Neural cell (in vitro differentiated cells): ENCODE data around the gene RASD2. TPM values are rescaled to one million over a fixed set of nuclear protein-coding genes. Genes with fewer than 3 reads are reported as not detected.

ENCODE experiments used
- H2AFZ ChIP-seq: fragments of 200-600, 300-800 bp; sonication (generic), shearing (Covaris generic); 2 replicates; pipeline ENCODE4 v1.6.0; 2014; ENCODE audit warnings: low read depth, mild to moderate bottlenecking, antibody characterized with exemption, low read length, moderate library complexity
- H3F3A ChIP-seq: fragments of 200-600 bp; shearing (Covaris generic); 2 replicates; pipeline ENCODE4 v1.6.1; 2016; ENCODE audit warnings: mild to moderate bottlenecking, moderate library complexity, mixed read lengths, antibody characterized with exemption, low read length; ENCODE audit not compliant: insufficient read depth, poor library complexity, severe bottlenecking
- H3K27ac ChIP-seq: fragments of 200-600, 300-800 bp; sonication (generic), shearing (Covaris generic); 2 replicates; pipeline ENCODE4 v1.5.1; 2014; ENCODE audit warnings: mild to moderate bottlenecking, low read length, moderate library complexity
- H3K27me3 ChIP-seq: fragments of 300-800, 200-600 bp; sonication (generic), shearing (Covaris generic); 2 replicates; pipeline ENCODE4 v1.6.0; 2014; ENCODE audit warnings: mild to moderate bottlenecking, low read depth, low read length, moderate library complexity; ENCODE audit not compliant: insufficient read depth
- H3K36me3 ChIP-seq: fragments of 300-800, 200-600 bp; sonication (generic), shearing (Covaris generic); 2 replicates; pipeline ENCODE4 v1.5.1; 2014; ENCODE audit warnings: mild to moderate bottlenecking, antibody characterized with exemption, low read length, moderate library complexity; ENCODE audit not compliant: insufficient read depth
- H3K4me2 ChIP-seq: fragments of 300-800, 200-600 bp; sonication (generic), shearing (Covaris generic); 2 replicates; pipeline ENCODE4 v1.6.0; 2014; ENCODE audit warnings: mild to moderate bottlenecking, low read length
- H3K4me3 ChIP-seq: fragments of 300-800, 200-600 bp; sonication (generic), shearing (Covaris generic); 2 replicates; pipeline ENCODE4 v1.5.1; 2014; ENCODE audit warnings: mild to moderate bottlenecking, low read length, moderate library complexity
- H3K79me2 ChIP-seq: fragments of 200-600 bp; shearing (Covaris generic); replicated peaks from 2 replicates; pipeline ENCODE4 v1.6.0; 2014; ENCODE audit warnings: mild to moderate bottlenecking, low read length, moderate library complexity; ENCODE audit not compliant: insufficient read depth
- H3K9ac ChIP-seq: fragments of 300-800, 200-600 bp; sonication (generic), shearing (Covaris generic); 2 replicates; pipeline ENCODE4 v1.6.1; 2016; ENCODE audit warnings: mild to moderate bottlenecking, low read length, mixed read lengths
- H3K9me2 ChIP-seq: fragments of 200-600 bp; shearing (Covaris generic); 2 replicates; pipeline ENCODE4 v1.6.1; 2016; ENCODE audit warnings: mild to moderate bottlenecking, low read length, mixed read lengths; ENCODE audit not compliant: insufficient read depth
- H3K9me3 ChIP-seq: fragments of 200-600, 300-800 bp; sonication (generic), shearing (Covaris generic); 2 replicates; pipeline ENCODE4 v1.6.1; 2016; ENCODE audit warnings: mild to moderate bottlenecking, mixed run types, low read length, moderate library complexity, mixed read lengths
- H4K20me1 ChIP-seq: fragments of 200-600 bp; shearing (Covaris generic); 2 replicates; pipeline ENCODE4 v1.6.1; 2016; ENCODE audit warnings: mild to moderate bottlenecking, mixed run types; ENCODE audit not compliant: insufficient read depth
- EP300 ChIP-seq: fragments of 450-650 bp; conservative IDR thresholded peaks from 2 replicates; pipeline ENCODE4 v1.6.1; 2014; ENCODE audit warnings: antibody characterized with exemption, mild to moderate bottlenecking, moderate library complexity; ENCODE audit not compliant: poor library complexity, severe bottlenecking
- EZH2 ChIP-seq: fragments of 200-600, 300-800 bp; shearing (Covaris generic), sonication (generic); IDR thresholded peaks from 2 replicates; pipeline ENCODE4 v1.6.1; 2014; ENCODE audit warnings: antibody characterized with exemption, low read length, borderline replicate concordance, mild to moderate bottlenecking; ENCODE audit not compliant: insufficient read depth, poor library complexity, severe bottlenecking
- MXI1 ChIP-seq: fragments of 450-650 bp; conservative IDR thresholded peaks from 2 replicates; pipeline ENCODE4 v1.6.1; 2014; ENCODE audit warnings: antibody characterized with exemption, mild to moderate bottlenecking; ENCODE audit not compliant: poor library complexity, severe bottlenecking
- POLR2AphosphoS5 ChIP-seq: IDR thresholded peaks from 2 replicates; pipeline ENCODE4 v1.6.1; 2012
- RAD21 ChIP-seq: fragments of 450-650 bp; conservative IDR thresholded peaks from 2 replicates; pipeline ENCODE4 v1.6.1; 2014; ENCODE audit warnings: antibody characterized with exemption, mild to moderate bottlenecking, moderate library complexity
- SMC3 ChIP-seq: fragments of 450-650 bp; conservative IDR thresholded peaks from 2 replicates; pipeline ENCODE4 v1.6.1; 2014; ENCODE audit warnings: antibody characterized with exemption, mild to moderate bottlenecking, moderate library complexity; ENCODE audit not compliant: poor library complexity
- TAF1 ChIP-seq: IDR thresholded peaks from 2 replicates; pipeline ENCODE4 v1.6.1; 2012; ENCODE audit warnings: low read depth
- polyA plus RNA-seq: library from polyadenylated mRNA; depleted of rRNA; stranded (reverse); fragments of >200 nt; gene quantifications from 2 replicates; pipeline ENCODE4 v1.2.3, GENCODE V29; 2014
- TF ChIP-seq, protein P1 (sequence below): IDR thresholded peaks from 2 replicates; pipeline ENCODE4 v1.6.1; 2012; ENCODE audit warnings: borderline replicate concordance
- TF ChIP-seq, protein P2 (sequence below): fragments of 450-650 bp; IDR thresholded peaks from 2 replicates; pipeline ENCODE4 v1.5.1; 2014; ENCODE audit warnings: antibody characterized with exemption, mild to moderate bottlenecking, moderate library complexity; ENCODE audit not compliant: poor library complexity, severe bottlenecking

RASD2 gene
- polyA plus RNA-seq, 1 donor from 2014 or later = 0.14 TPM

DNA sequence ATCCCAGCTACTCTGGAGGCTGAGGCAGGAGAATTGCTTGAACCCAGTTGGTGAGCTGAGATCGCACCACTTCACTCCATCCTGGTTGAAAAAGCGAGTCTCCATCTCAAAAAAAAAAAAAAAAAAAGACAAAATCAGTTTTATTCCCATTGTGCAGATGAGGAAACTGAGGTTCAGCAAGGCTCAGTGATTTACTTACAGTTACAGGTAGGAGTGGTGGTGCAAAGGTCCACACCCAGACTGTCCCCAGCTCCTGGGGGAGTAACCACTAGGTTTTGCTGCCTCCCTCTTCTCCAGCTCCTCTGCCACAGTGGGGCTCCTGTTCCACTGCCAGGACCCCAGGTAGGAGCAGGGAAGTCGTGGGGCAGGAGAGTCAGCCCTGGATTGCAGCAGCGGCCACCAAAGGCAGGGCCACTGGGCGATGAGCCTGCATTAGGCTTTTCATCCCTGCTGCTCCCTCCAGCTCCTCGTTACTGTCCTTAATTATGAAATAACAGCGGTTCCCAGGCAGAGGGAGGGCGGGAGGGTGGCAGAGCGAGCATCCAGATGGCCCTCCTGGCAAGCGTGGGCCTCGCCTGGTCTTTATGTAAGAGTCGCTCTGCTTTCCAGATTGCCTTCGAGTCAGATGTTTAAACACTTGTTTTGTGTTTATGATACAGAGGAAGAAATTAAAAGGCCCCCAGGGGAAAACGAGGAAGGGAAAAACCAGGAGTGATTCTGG, 15.5 kb upstream of the RASD2 start:
- Histone ChIP-seq H3K9me2 (no peaks in the 10 kb centered on the region), H3K27me3 (no peaks in the 10 kb centered on the region), H3K4me3 (no peak overlapping the region), H3K79me2 (no peaks in the 10 kb centered on the region), H3K36me3 (no peaks in the 10 kb centered on the region), H3F3A (no peaks in the 10 kb centered on the region), H3K9me3 (no peaks in the 10 kb centered on the region), H4K20me1 (no peaks in the 10 kb centered on the region), H3K27ac (no peak overlapping the region), H3K9ac (no peak overlapping the region), H2AFZ (no peak overlapping the region), H3K4me2 (no peak overlapping the region)
- no peak for TF ChIP-seq MXI1
- TF ChIP-seq, protein P1, sequence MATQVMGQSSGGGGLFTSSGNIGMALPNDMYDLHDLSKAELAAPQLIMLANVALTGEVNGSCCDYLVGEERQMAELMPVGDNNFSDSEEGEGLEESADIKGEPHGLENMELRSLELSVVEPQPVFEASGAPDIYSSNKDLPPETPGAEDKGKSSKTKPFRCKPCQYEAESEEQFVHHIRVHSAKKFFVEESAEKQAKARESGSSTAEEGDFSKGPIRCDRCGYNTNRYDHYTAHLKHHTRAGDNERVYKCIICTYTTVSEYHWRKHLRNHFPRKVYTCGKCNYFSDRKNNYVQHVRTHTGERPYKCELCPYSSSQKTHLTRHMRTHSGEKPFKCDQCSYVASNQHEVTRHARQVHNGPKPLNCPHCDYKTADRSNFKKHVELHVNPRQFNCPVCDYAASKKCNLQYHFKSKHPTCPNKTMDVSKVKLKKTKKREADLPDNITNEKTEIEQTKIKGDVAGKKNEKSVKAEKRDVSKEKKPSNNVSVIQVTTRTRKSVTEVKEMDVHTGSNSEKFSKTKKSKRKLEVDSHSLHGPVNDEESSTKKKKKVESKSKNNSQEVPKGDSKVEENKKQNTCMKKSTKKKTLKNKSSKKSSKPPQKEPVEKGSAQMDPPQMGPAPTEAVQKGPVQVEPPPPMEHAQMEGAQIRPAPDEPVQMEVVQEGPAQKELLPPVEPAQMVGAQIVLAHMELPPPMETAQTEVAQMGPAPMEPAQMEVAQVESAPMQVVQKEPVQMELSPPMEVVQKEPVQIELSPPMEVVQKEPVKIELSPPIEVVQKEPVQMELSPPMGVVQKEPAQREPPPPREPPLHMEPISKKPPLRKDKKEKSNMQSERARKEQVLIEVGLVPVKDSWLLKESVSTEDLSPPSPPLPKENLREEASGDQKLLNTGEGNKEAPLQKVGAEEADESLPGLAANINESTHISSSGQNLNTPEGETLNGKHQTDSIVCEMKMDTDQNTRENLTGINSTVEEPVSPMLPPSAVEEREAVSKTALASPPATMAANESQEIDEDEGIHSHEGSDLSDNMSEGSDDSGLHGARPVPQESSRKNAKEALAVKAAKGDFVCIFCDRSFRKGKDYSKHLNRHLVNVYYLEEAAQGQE = no peak
- TF ChIP-seq TAF1 = no peak
- no peak for TF ChIP-seq SMC3
- TF ChIP-seq POLR2AphosphoS5 = no peak
- TF ChIP-seq EP300 = no peak
- TF ChIP-seq EZH2 = no peak
- TF ChIP-seq, protein P2, sequence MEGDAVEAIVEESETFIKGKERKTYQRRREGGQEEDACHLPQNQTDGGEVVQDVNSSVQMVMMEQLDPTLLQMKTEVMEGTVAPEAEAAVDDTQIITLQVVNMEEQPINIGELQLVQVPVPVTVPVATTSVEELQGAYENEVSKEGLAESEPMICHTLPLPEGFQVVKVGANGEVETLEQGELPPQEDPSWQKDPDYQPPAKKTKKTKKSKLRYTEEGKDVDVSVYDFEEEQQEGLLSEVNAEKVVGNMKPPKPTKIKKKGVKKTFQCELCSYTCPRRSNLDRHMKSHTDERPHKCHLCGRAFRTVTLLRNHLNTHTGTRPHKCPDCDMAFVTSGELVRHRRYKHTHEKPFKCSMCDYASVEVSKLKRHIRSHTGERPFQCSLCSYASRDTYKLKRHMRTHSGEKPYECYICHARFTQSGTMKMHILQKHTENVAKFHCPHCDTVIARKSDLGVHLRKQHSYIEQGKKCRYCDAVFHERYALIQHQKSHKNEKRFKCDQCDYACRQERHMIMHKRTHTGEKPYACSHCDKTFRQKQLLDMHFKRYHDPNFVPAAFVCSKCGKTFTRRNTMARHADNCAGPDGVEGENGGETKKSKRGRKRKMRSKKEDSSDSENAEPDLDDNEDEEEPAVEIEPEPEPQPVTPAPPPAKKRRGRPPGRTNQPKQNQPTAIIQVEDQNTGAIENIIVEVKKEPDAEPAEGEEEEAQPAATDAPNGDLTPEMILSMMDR = no peak
- TF ChIP-seq RAD21 = no peak

- Histone ChIP-seq H2AFZ (no peak overlapping the region), H3K4me2 (no peak overlapping the region), H3F3A (no peaks in the 10 kb centered on the region), H3K36me3 (no peaks in the 10 kb centered on the region), H4K20me1 (no peaks in the 10 kb centered on the region), H3K79me2 (no peaks in the 10 kb centered on the region), H3K27ac (no peak overlapping the region), H3K4me3 (no peak overlapping the region), H3K9ac (no peak overlapping the region), H3K27me3 (no peaks in the 10 kb centered on the region), H3K9me2 (no peaks in the 10 kb centered on the region), H3K9me3 (no peaks in the 10 kb centered on the region)
- TF ChIP-seq, protein P2 = no peak
Observed at GRCh38 chr22:35525687-35526332, 14.8 kb upstream of the RASD2 start.
